Psoas muscle (tissue), 8 donors: Measurements from ENCODE around the gene CELF4. TPM values are rescaled to one million over a fixed set of nuclear protein-coding genes. Genes with fewer than 3 reads are reported as not detected.

Experiments used
- ATAC-seq, 4 donors: fragments of 200-7000 bp; cut with Tn5 transposase; one replicate each; pipeline ENCODE4 v1.9.1; 2020; ENCODE audit warnings: moderate library complexity in 3 of 4, mild to moderate bottlenecking in 2 of 4
- DNase-seq, 2 donors: peaks; one replicate each; pipeline ENCODE4 v3.0.0-alpha.2; 2020
- H3K27ac ChIP-seq: fragments of 200-600 bp; one replicate; pipeline ENCODE4 v1.8.0; 2022
- H3K27me3 ChIP-seq, 3 donors: fragments of 200-600 bp in 1 of 3; one replicate each; pipeline versions ENCODE4 v1.6.1 to v1.8.0; 2013 to 2022; ENCODE audit warnings: low read length in 2 of 3, mild to moderate bottlenecking in 2 of 3, moderate library complexity in 1 of 3; ENCODE audit not compliant: insufficient read depth in 3 of 3
- H3K36me3 ChIP-seq, 2 donors: fragments of 200-600 bp in 1 of 2; one replicate each; pipeline versions ENCODE4 v1.6.1 to v1.8.0; 2013 to 2022; ENCODE audit warnings: low read depth in 1 of 2, mild to moderate bottlenecking in 1 of 2, moderate library complexity in 1 of 2; ENCODE audit not compliant: insufficient read depth in 1 of 2
- H3K4me1 ChIP-seq: fragments of 200-600 bp; one replicate; pipeline ENCODE4 v1.8.0; 2022
- H3K4me3 ChIP-seq: fragments of 200-600 bp; one replicate; pipeline ENCODE4 v1.8.0; 2022; ENCODE audit warnings: mild to moderate bottlenecking
- H3K9me3 ChIP-seq: fragments of 200-600 bp; one replicate; pipeline ENCODE4 v1.8.0; 2022
- CTCF ChIP-seq: fragments of 200-600 bp; IDR thresholded peaks from one replicate; pipeline ENCODE4 v1.8.0; 2022; ENCODE audit warnings: antibody characterized with exemption
- WGBS, 3 donors: extraction: QIAGEN DNeasy Blood & Tissue Kit; methylation state at CpG; one replicate each; pipeline versions ENCODE4 v1.1.6 to v1.1.7; 2013; 5-methylcytosine and 5-hydroxymethylcytosine counted together
- intact Hi-C, 2 donors: fragments of 100-400 bp; cut with DNase I; formaldehyde crosslinking; loops; one replicate each; pipeline versions ENCODE4 v1.11.0 to v1.14.2; 2022
- polyA plus RNA-seq, 3 donors: library from polyadenylated mRNA; stranded (reverse); fragments of 200-250 nt; gene quantifications; one replicate each; pipeline ENCODE4 v1.2.3, GENCODE V29; 2013
- total RNA-seq, 4 donors: library from RNA; stranded (reverse); fragmentation: NEBNext Ultra II Directional in 2 of 4; extraction: Animal tissue kit (Norgen Biotek cat#: 25700) in 2 of 4; gene quantifications; one replicate each; pipeline versions ENCODE4 v1.2.1 to v1.2.4, GENCODE V29; 2021 to 2023
- donor health status: healthy with polysubstance abuse.
- donor health status: DM: no; HTN: no; CAD: no; lungs with moderate emphysema.
- donor health status: Bipolar disorder and iron deficiency.
- donor health status: healthy.
- donor health status: DM: yes; HTN: yes; CAD: no.
- donor health status: DM: no; HTN: no; CAD: no.
- donor health status: DM: no; HTN: no; CAD: no.
- donor health status: DM: yes; HTN: yes; CAD: no.

Gene CELF4
- total and polyA plus RNA-seq, 7 donors: 0.17 to 0.28 (median 0.17) TPM; not detected in 3

DNA sequence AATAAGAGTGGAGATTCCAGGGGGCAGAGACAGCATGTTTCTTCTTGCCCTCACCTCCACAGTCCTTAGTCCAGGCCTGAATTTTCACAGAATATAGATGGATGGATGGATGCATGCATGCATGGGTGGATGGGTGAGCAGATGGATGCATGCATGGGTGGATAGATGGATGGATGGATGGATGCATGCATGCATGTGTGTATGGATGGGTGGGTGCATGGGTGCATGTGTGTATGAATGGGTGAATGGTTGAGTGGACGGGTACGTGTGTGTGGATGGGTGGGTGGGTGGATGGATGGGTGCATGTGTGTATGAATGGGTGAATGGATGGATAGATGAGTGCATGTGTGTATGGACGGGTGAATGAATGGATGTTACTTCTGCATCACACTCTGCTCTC, 153.3 kb downstream of the CELF4 start:
- intact Hi-C loops: no loop called here
- no peaks in the 10 kb centered on the region for H3K27me3 ChIP-seq
- H3K4me3 ChIP-seq: no peak overlapping the region
- no peak overlapping the region for H3K27ac ChIP-seq
- H3K36me3 ChIP-seq: no peaks in the 10 kb centered on the region
- no peak for ATAC-seq
- H3K9me3 ChIP-seq: no peaks in the 10 kb centered on the region
- 81 to 88% (median 87%) methylated on average over 3 of the region's 3 CpGs for WGBS, 3 donors
- no peak for TF ChIP-seq CTCF
- no peaks in the 10 kb centered on the region for H3K4me1 ChIP-seq
- DNase-seq: no peak

GRCh38 chr18:37409878-37410277, 155.7 kb downstream of the CELF4 start:
- no peak for ATAC-seq
- TF ChIP-seq CTCF: no peak
- 58 to 71% (median 64%) methylated on average over 8 of the region's 8 CpGs for WGBS, 3 donors

DNA sequence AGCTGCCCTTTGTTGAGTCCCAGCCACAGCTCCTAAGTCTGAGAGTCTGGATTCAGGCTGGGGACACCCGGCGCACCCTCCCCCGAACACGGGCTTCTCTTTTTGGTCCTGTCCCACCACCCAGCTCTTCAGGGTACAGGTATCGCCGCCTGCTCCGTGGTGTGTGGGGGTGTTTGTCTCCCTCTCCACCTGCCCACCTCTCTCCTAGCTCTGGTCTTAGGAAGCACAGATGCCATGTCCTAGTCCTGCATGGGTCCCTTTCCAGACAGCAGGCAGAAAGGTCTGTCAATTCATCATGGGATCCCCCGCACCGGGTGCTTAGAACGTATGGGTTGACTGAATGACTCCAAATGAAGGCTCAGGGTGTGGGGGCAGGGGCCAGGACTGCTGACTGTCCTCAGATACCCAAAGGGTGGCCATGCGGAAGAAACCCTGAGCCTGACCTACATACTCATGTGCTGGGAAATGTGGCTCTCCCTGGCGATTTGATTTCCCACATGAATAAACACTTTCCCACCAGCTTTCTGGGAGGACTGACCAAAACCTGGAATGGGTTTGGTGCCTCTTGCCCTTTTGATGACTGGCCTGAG, 156.8 kb downstream of the CELF4 start:
- H3K36me3 ChIP-seq: no peaks in the 10 kb centered on the region
- WGBS, 3 donors: 88 to 93% (median 89%) methylated on average over 12 of the region's 12 CpGs
- intact Hi-C loops: no loop called here
- DNase-seq (no peak), ATAC-seq (no peak)
- H3K9me3 ChIP-seq: no peaks in the 10 kb centered on the region
- no peak overlapping the region for H3K4me3 ChIP-seq
- H3K27me3 ChIP-seq: no peaks in the 10 kb centered on the region
- TF ChIP-seq CTCF: no peak
- H3K4me1 ChIP-seq: no peaks in the 10 kb centered on the region
- H3K27ac ChIP-seq: no peak overlapping the region

More at GRCh38 chr18:37409878-37410277, 155.7 kb downstream of the CELF4 start:
- no peaks in the 10 kb centered on the region for H3K36me3 ChIP-seq
- no peaks in the 10 kb centered on the region for H3K4me1 ChIP-seq
- H3K27me3 ChIP-seq: no peaks in the 10 kb centered on the region
- no peak overlapping the region for H3K4me3 ChIP-seq
- intact Hi-C loops: no loop called here
- no peak overlapping the region for H3K27ac ChIP-seq
- DNase-seq: no peak
- no peaks in the 10 kb centered on the region for H3K9me3 ChIP-seq

DNA sequence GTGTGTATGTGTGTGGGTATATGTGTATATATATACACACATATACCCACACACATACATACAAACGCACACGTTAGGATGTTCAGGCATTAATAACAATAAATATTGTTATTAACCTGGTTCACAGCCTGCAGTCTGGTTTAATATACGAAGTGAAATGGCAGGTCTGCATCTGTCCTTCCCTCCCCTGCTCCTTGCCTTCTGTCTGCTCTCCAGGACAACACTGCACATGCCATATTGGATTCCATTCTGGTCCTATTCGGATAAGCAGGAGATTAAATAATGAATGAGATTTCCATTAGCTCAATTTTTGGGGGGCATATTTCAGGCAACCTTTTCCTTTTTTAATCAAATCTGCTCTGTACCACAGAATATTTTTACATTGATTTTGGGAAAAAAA, 158.0 kb downstream of the CELF4 start:
- 51 to 73% (median 71%) methylated on average over 4 of the region's 4 CpGs for WGBS, 3 donors
- ATAC-seq (no peak), DNase-seq (no peak)
- H3K27me3 ChIP-seq: no peaks in the 10 kb centered on the region
- no peak overlapping the region for H3K4me3 ChIP-seq
- no peaks in the 10 kb centered on the region for H3K9me3 ChIP-seq
- no peak overlapping the region for H3K27ac ChIP-seq
- H3K36me3 ChIP-seq: no peaks in the 10 kb centered on the region
- intact Hi-C loops: no loop called here
- H3K4me1 ChIP-seq: peaks cover 5% of the 10 kb centered on the region
- TF ChIP-seq CTCF: no peak

- Histone ChIP-seq H3K27ac (no peak overlapping the region), H3K27me3 (no peaks in the 10 kb centered on the region), H3K36me3 (no peaks in the 10 kb centered on the region), H3K4me3 (no peak overlapping the region), H3K9me3 (no peaks in the 10 kb centered on the region), H3K4me1 (peaks cover 6% of the 10 kb centered on the region)
- intact Hi-C loops: no loop called here
- 79 to 85% (median 81%) methylated on average over 6 of the region's 6 CpGs for WGBS, 3 donors
- DNase-seq: no peak
- no peak for ATAC-seq
- no peak for TF ChIP-seq CTCF
Observed at GRCh38 chr18:37405772-37406171, 159.8 kb downstream of the CELF4 start.
